Neuronal stem cell (in vitro differentiated cells): ENCODE data around the gene TSHZ2.

Experiments
- DNase-seq: peaks from one replicate; pipeline ENCODE4 v3.0.0-alpha.2; 2013; ENCODE audit warnings: low spot score
- H2AFZ ChIP-seq: one replicate; pipeline ENCODE4 v1.6.1; 2013; ENCODE audit warnings: mild to moderate bottlenecking, low read length, inconsistent platforms
- H2AK5ac ChIP-seq: 2 replicates; pipeline ENCODE4 v1.6.1; 2013; ENCODE audit warnings: low read depth, mild to moderate bottlenecking, inconsistent platforms, low read length, moderate library complexity, mixed read lengths
- H2BK120ac ChIP-seq: 2 replicates; pipeline ENCODE4 v1.6.1; 2013; ENCODE audit warnings: low read depth, mild to moderate bottlenecking, inconsistent platforms, low read length, moderate library complexity, mixed read lengths
- H2BK12ac ChIP-seq: one replicate; pipeline ENCODE4 v1.6.1; 2013; ENCODE audit warnings: low read length, inconsistent platforms
- H2BK15ac ChIP-seq: 2 replicates; pipeline ENCODE4 v1.6.1; 2013; ENCODE audit warnings: mild to moderate bottlenecking, low read length, inconsistent platforms, mixed read lengths
- H2BK5ac ChIP-seq: one replicate; pipeline ENCODE4 v1.6.1; 2013; ENCODE audit warnings: inconsistent platforms, mild to moderate bottlenecking, low read length, moderate library complexity
- H3K14ac ChIP-seq: one replicate; pipeline ENCODE4 v1.6.1; 2013; ENCODE audit warnings: low read length, inconsistent platforms
- H3K18ac ChIP-seq: 2 replicates; pipeline ENCODE4 v1.6.1; 2013; ENCODE audit warnings: low read length, inconsistent platforms
- H3K23ac ChIP-seq: 2 replicates; pipeline ENCODE4 v1.6.1; 2013; ENCODE audit warnings: low read depth, mild to moderate bottlenecking, mixed read lengths, low read length, inconsistent platforms; ENCODE audit not compliant: poor library complexity
- H3K27ac ChIP-seq: replicated peaks from 3 replicates; pipeline ENCODE4 v1.5.1; 2013; ENCODE audit warnings: low read length, inconsistent platforms
- H3K27me3 ChIP-seq, 3 experiments: 2 replicates each; pipeline ENCODE4 v1.6.1; 2013; ENCODE audit warnings: low read length in 3 of 3, mild to moderate bottlenecking in 2 of 3, inconsistent platforms in 1 of 3, low read depth in 1 of 3, mixed read lengths in 1 of 3, moderate library complexity in 1 of 3; ENCODE audit not compliant: control insufficient read depth in 3 of 3, insufficient read depth in 3 of 3
- H3K36me3 ChIP-seq, 2 donors: replicated peaks in 1 of 2; 2 replicates each; pipeline ENCODE4 v1.6.1; 2013; ENCODE audit warnings: low read length in 2 of 2; ENCODE audit not compliant: control insufficient read depth in 2 of 2, insufficient read depth in 2 of 2
- H3K4ac ChIP-seq: 2 replicates; pipeline ENCODE4 v1.6.1; 2013; ENCODE audit warnings: inconsistent platforms, mild to moderate bottlenecking, low read length, moderate library complexity
- H3K4me1 ChIP-seq, 2 donors: 1 replicate in 1 of 2; 2 replicates in 1 of 2; pipeline ENCODE4 v1.6.1; 2013; ENCODE audit warnings: low read length in 2 of 2, low read depth in 1 of 2; ENCODE audit not compliant: control insufficient read depth in 2 of 2, insufficient read depth in 1 of 2
- H3K4me2 ChIP-seq: one replicate; pipeline ENCODE4 v1.6.1; 2013; ENCODE audit warnings: mild to moderate bottlenecking, low read length, inconsistent platforms; ENCODE audit not compliant: insufficient read depth, poor library complexity, severe bottlenecking
- H3K4me3 ChIP-seq, 2 donors: 2 replicates each; pipeline ENCODE4 v1.5.1; 2013; ENCODE audit warnings: low read length in 2 of 2, mild to moderate bottlenecking in 2 of 2, inconsistent platforms in 1 of 2, moderate library complexity in 1 of 2
- H3K79me1 ChIP-seq: one replicate; pipeline ENCODE4 v1.6.1; 2013; ENCODE audit warnings: low read depth, mild to moderate bottlenecking, inconsistent platforms, low read length, moderate library complexity
- H3K9ac ChIP-seq: one replicate; pipeline ENCODE4 v1.6.1; 2013; ENCODE audit warnings: mild to moderate bottlenecking, low read depth, low read length, inconsistent platforms; ENCODE audit not compliant: poor library complexity
- H3K9me3 ChIP-seq, 2 donors: replicated peaks in 1 of 2; 2 replicates each; pipeline versions ENCODE3 to v1.6.1; 2013; ENCODE audit warnings: low read length in 2 of 2, mild to moderate bottlenecking in 2 of 2, inconsistent platforms in 1 of 2, low read depth in 1 of 2, mixed read lengths in 1 of 2, moderate library complexity in 1 of 2; ENCODE audit not compliant: control insufficient read depth in 2 of 2, insufficient read depth in 1 of 2
- H4K8ac ChIP-seq: one replicate; pipeline ENCODE4 v1.6.1; 2013; ENCODE audit warnings: low read depth, mild to moderate bottlenecking, inconsistent platforms, low read length, moderate library complexity
- H4K91ac ChIP-seq: one replicate; pipeline ENCODE4 v1.6.1; 2013; ENCODE audit warnings: low read length, low read depth, mild to moderate bottlenecking, inconsistent platforms; ENCODE audit not compliant: poor library complexity
- WGBS, 2 donors: extraction: QIAGEN DNeasy Blood & Tissue Kit; methylation state at CpG; one replicate each; pipeline ENCODE4 v1.1.7; 2013; ENCODE audit warnings: missing lambda C conversion rate in 2 of 2, mixed read lengths in 1 of 2; ENCODE audit not compliant: insufficient read length in 2 of 2, insufficient replicate concordance in 1 of 2; ENCODE audit errors: extremely low coverage in 2 of 2; 5-methylcytosine and 5-hydroxymethylcytosine counted together

Gene TSHZ2

DNA sequence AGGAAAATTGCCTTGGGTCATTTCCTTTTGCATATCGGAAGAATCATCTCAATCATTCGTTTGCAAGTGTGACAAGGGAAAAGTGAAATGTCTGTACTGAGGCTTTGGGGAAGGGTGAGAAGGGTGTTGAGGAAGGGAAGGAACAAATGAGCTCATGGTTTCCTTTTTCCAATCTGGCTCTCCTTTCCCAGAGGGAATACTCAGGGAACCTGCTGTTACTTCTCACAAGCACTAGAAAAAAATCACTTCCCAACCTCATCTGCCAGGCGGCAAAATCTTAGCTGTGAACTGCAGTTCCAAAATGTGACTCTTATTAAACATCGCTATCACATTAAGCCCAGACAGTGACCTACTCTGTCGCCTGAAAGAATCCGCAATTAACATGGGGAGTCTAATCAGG is 363.4 kb downstream of the TSHZ2 start:
- no CpG with 5 or more reads among the region's 6 CpGs for WGBS, 2 donors
- DNase-seq: no peak
- H4K8ac ChIP-seq: no peak overlapping the region

DNA sequence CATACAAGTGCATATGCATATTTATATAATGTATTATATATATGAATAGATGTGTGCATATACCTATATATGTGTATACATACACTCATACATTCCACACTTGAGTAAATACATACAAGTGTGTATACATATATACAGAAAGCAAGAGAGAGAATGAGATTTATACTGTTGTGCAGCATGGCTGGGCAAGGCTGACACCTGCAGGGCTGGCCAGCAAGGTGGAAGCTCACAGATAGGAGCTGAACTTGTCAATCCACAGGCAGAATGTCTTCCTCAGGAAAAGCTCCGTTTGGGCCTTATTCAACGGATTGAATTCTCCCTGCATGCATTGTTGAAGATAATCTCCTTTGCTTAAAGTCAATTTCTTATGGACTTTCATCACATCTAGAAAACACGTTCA is 364.7 kb downstream of the TSHZ2 start:
- Histone ChIP-seq H4K91ac (no peak overlapping the region), H3K4me1 (peaks cover 3 to 6% of the 10 kb centered on the region in 2 donors), H3K4me2 (no peak overlapping the region), H2BK120ac (no peak overlapping the region), H3K27ac (no peak overlapping the region), H2BK15ac (no peak overlapping the region), H3K9me3 (peaks cover 0 to 6% of the 10 kb centered on the region in 2 donors), H2BK12ac (no peak overlapping the region), H3K36me3 (no peaks in the 10 kb centered on the region), H2AK5ac (no peak overlapping the region), H3K4me3 (no peak overlapping the region), H4K8ac (no peak overlapping the region), H3K18ac (no peak overlapping the region), H3K79me1 (no peaks in the 10 kb centered on the region), H3K27me3 (no peaks in the 10 kb centered on the region), H3K4ac (no peak overlapping the region), H3K9ac (no peak overlapping the region), H2AFZ (no peak overlapping the region), H2BK5ac (no peak overlapping the region), H3K23ac (no peak overlapping the region), H3K14ac (no peak overlapping the region)
- WGBS, 2 donors: no CpG with 5 or more reads among the region's 3 CpGs
- DNase-seq: no peak

More for the DNA sequence above, 363.4 kb downstream of the TSHZ2 start:
- Histone ChIP-seq H3K27ac (no peak overlapping the region), H2AFZ (no peak overlapping the region), H3K18ac (no peak overlapping the region), H2AK5ac (no peak overlapping the region), H3K79me1 (no peaks in the 10 kb centered on the region), H3K27me3 (no peaks in the 10 kb centered on the region), H3K23ac (no peak overlapping the region), H3K9ac (no peak overlapping the region), H3K4me1 (peaks cover 3 to 20% of the 10 kb centered on the region in 2 donors), H3K4ac (no peak overlapping the region), H2BK5ac (no peak overlapping the region), H2BK12ac (no peak overlapping the region), H2BK15ac (no peak overlapping the region), H3K9me3 (peaks cover 0 to 7% of the 10 kb centered on the region in 2 donors), H3K14ac (no peak overlapping the region), H4K91ac (no peak overlapping the region), H3K4me3 (no peak overlapping the region), H3K36me3 (no peaks in the 10 kb centered on the region), H2BK120ac (no peak overlapping the region), H3K4me2 (no peak overlapping the region)

DNA sequence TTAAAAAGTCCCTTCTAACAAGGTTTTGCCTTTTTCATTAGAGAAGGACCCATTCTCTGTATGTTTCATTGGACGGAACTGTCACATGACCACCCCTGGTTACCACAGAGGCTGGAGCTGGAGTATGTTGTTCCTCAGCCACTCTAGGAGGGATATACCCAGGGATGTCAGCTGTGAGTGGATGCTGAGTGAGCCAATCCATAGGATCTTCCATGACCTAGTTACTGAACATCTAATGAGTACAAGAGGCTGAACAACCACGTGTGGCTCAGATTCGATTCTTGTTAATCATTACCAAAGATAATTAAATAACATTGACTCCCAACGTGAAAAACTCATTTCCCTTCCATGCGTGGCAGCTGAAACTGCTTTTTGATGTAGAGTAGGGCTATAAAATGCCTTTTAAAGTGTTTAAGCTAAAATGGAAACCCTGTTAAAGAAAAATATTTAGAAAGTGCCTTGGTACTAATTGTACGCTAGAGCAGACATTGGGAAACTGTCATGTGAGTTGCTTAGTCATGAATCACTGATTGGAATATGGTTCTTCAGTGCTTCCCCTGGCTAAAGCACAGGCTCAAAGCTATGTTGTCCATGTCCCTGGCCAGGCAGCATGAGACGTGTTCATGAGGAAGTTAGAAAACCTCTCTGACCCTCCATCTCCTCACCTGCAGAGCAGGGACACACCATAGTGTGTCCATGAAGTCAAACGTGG is 365.4 kb downstream of the TSHZ2 start:
- Histone ChIP-seq H3K27me3 (no peaks in the 10 kb centered on the region), H3K4me3 (no peak overlapping the region), H3K27ac (no peak overlapping the region), H3K23ac (no peak overlapping the region), H3K4me2 (no peak overlapping the region), H2AK5ac (no peak overlapping the region), H2BK15ac (no peak overlapping the region), H4K91ac (no peak overlapping the region), H3K4ac (no peak overlapping the region), H3K4me1 (peaks cover 3 to 4% of the 10 kb centered on the region in 2 donors), H3K36me3 (no peaks in the 10 kb centered on the region), H2BK120ac (no peak overlapping the region), H3K14ac (no peak overlapping the region), H3K79me1 (no peaks in the 10 kb centered on the region), H3K9ac (no peak overlapping the region), H3K18ac (no peak overlapping the region), H4K8ac (no peak overlapping the region), H2BK12ac (no peak overlapping the region), H3K9me3 (no peaks in the 10 kb centered on the region), H2AFZ (no peak overlapping the region), H2BK5ac (no peak overlapping the region)
- DNase-seq: no peak
- WGBS, 2 donors: no CpG with 5 or more reads among the region's 8 CpGs

GRCh38 chr20:53338716-53339115 is 366.6 kb downstream of the TSHZ2 start:
- DNase-seq: no peak
- no peaks in the 10 kb centered on the region for H3K36me3 ChIP-seq
- no peaks in the 10 kb centered on the region for H3K9me3 ChIP-seq
- H2AK5ac ChIP-seq: no peak overlapping the region
- no peak overlapping the region for H3K23ac ChIP-seq
- H2AFZ ChIP-seq: no peak overlapping the region
- H2BK5ac ChIP-seq: no peak overlapping the region
- no peak overlapping the region for H3K4ac ChIP-seq
- no peak overlapping the region for H3K18ac ChIP-seq
- no peak overlapping the region for H4K91ac ChIP-seq
- H2BK120ac ChIP-seq: no peak overlapping the region
- no peak overlapping the region for H2BK12ac ChIP-seq
- peaks cover 3 to 4% of the 10 kb centered on the region in 2 donors for H3K4me1 ChIP-seq
- no peak overlapping the region for H2BK15ac ChIP-seq
- no CpG with 5 or more reads among the region's 4 CpGs for WGBS, 2 donors
- no peak overlapping the region for H3K27ac ChIP-seq
- H3K14ac ChIP-seq: no peak overlapping the region
- no peak overlapping the region for H3K9ac ChIP-seq
- no peaks in the 10 kb centered on the region for H3K27me3 ChIP-seq
- H3K4me2 ChIP-seq: no peak overlapping the region
- no peak overlapping the region for H3K4me3 ChIP-seq
- no peaks in the 10 kb centered on the region for H3K79me1 ChIP-seq
- no peak overlapping the region for H4K8ac ChIP-seq
